ENCODE results near the gene MLF2. TPM values are rescaled to one million over a fixed set of nuclear protein-coding genes. Genes with fewer than 3 reads are reported as not detected.
"Not testable (repeated sequence)": the region's sequence is repeated elsewhere in the genome, so short reads cannot be mapped to it uniquely, and the experiment has no call there.

Gene MLF2
- total RNA-seq, 2 donors from 2014 or later: 59.4 to 76.5 TPM

DNA sequence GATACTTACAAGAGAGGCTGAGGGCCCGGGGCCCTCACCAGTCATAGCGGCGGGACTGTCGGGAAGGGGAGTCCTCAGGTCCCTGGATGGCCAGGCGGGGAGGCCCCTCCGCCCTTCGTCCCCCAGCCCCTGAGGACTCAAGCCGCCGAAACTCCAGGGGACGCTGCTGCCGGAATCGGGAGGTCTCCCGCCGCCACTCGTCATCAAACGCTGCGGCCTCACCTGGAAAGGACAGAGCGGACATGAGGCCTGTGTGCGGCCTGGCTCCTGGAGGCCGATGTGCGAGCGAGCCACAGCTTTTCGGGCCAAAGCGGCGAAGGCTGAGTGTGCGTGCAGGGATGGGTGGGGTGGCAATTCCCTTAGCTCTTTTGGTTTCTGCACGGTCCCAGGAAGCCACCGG, 4.2 kb downstream of the MLF2 start:
- Histone ChIP-seq H3K27ac (no peak overlapping the region), H3K9me3 (no peaks in the 10 kb centered on the region), H3K27me3 (no peaks in the 10 kb centered on the region), H3K36me3 (replicated peaks in 1 of 2; ENCODE audit: insufficient read depth in 1 of 2, low read depth in 2 of 2) (peaks cover 19 to 31% of the 10 kb centered on the region in 2 donors), H3K4me1 (peaks cover 17% of the 10 kb centered on the region), H3K4me3 (no peak overlapping the region)
- WGBS, 2 donors: 92 to 97% methylated on average over 21 to 23 of the region's 28 CpGs
- TF ChIP-seq POLR2A (IDR thresholded peaks at IDR 0.05) (no peak), CTCF (IDR thresholded peaks at IDR 0.05) (no peak)
- DNase-seq: no peak
- intact Hi-C loops (cut with DNase I): loop anchor here (5.0 kb wide), 1 partner anchor 89 kb away; no protein-coding TSS in a partner anchor
- ATAC-seq: no peak

DNA sequence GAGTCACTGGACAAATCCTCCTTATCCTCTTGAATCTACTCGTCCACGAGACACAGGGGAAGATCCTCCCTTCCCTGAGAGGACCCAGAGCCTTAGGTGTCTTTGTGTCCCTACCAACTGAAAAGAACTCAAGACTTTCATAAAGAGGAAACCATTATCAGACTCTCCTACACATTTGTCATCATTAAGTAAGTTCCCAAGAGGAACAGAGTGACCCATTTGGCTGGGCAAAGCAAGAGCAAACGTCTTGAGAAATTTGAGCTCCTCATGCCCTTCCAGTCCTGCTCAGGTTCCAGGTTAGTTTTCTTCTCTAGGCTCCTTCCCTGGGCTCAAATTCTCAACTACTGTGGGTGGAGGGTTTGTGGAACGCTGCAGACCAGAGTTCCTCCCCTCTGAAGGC, 5.7 kb downstream of the MLF2 start:
- Histone ChIP-seq H3K9me3 (no peaks in the 10 kb centered on the region), H3K4me1 (peaks cover 16% of the 10 kb centered on the region), H3K27ac (no peak overlapping the region), H3K27me3 (no peaks in the 10 kb centered on the region), H3K4me3 (no peak overlapping the region), H3K36me3 (replicated peaks in 1 of 2; ENCODE audit: insufficient read depth in 1 of 2, low read depth in 2 of 2) (peaks cover 19 to 31% of the 10 kb centered on the region in 2 donors)
- intact Hi-C loops (cut with DNase I): loop anchor here (5.0 kb wide), 1 partner anchor 90 kb away; no protein-coding TSS in a partner anchor
- 74 to 76% methylated on average over 4 of the region's 4 CpGs for WGBS, 2 donors
- ATAC-seq (no peak), DNase-seq (no peak)
- no peak for TF ChIP-seq POLR2A (IDR thresholded peaks at IDR 0.05)
- no peak for TF ChIP-seq CTCF (IDR thresholded peaks at IDR 0.05)

DNA sequence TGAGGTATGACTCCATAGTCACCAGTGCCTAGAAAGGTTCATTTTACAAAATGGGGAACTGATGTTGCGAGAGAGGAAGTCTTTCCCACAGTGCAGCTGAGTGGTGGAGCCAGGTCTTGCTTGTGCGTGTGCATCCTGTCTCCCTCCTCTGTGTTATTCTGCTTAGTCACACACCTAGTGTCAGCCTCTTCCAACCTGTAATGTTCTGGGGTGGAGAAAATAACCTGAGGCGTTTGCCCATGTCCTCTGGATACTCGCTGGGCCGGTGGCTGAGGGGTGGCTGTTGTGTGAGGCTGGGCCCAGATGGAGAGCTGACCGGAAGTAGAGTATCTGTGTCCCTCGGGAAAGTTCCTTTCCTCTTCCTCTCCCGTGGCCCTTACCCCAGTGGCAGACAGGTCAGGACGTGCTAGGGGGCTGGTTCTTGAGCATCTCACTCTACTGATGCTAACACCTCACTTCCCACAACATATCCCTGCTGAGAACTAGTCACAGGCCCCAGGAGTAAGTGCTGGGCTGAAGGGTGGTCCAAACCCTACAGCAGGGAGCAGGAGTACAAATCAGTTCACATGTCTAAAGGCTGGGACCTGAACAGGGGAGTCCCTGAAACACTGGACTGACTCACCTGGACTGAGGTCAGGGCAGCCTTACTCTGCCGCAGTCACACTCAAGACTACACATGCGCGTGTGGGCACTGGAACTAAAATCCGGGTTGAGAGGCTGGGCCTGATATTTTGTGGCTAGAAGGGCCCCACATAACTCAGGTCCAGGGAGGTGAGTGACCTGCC, 7.0 kb downstream of the MLF2 start:
- Histone ChIP-seq H3K4me3 (no peak overlapping the region), H3K4me1 (peaks cover 4% of the 10 kb centered on the region), H3K27ac (peak overlapping the region in 2 of 4 donors; percentile 37 to 46), H3K27me3 (no peaks in the 10 kb centered on the region), H3K36me3 (replicated peaks in 1 of 2; ENCODE audit: insufficient read depth in 1 of 2, low read depth in 2 of 2) (peaks cover 19 to 31% of the 10 kb centered on the region in 2 donors), H3K9me3 (no peaks in the 10 kb centered on the region)
- intact Hi-C loops (cut with DNase I): loop anchor here (5.0 kb wide), 1 partner anchor 91 kb away; no protein-coding TSS in a partner anchor
- ATAC-seq: no peak
- DNase-seq: peak in 1 of 4 donors; percentile 29
- TF ChIP-seq CTCF (IDR thresholded peaks at IDR 0.05) (no peak), POLR2A (IDR thresholded peaks at IDR 0.05) (no peak)
- 61 to 80% methylated on average over 12 to 13 of the region's 13 CpGs for WGBS, 2 donors

DNA sequence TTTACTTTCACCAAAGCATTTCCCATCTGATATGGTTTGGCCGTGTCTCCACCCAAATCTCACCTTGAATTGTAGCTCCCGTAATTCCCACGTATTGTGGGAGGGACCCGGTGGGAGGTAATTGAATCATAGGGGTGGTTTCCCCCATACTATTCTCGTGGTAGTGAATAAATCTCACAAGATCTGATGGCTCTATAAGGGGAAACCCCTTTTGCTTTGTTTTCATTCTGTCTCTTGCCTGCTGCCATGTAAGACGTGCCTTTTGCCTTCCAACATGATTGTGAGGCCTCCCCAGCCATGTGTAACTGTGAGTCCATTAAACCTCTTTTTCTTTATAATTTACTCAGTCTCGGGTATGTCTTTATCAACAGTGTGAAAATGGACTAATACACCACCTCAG, 9.6 kb downstream of the MLF2 start:
- H3K4me3 ChIP-seq; H3K9me3 ChIP-seq; H3K4me1 ChIP-seq; intact Hi-C loops (cut with DNase I); ATAC-seq; DNase-seq; H3K27me3 ChIP-seq; H3K27ac ChIP-seq: not testable (repeated sequence)
- WGBS, 2 donors: 26 to 42% methylated on average over 7 of the region's 7 CpGs
- peaks cover 0 to 12% of the 10 kb centered on the region in 2 donors for H3K36me3 ChIP-seq (replicated peaks in 1 of 2; ENCODE audit: insufficient read depth in 1 of 2, low read depth in 2 of 2)

- intact Hi-C loops (cut with DNase I): no loop called here
- H3K9me3 ChIP-seq: no peaks in the 10 kb centered on the region
- TF ChIP-seq POLR2A (IDR thresholded peaks at IDR 0.05) (no peak), CTCF (IDR thresholded peaks at IDR 0.05) (no peak)
- DNase-seq (no peak), ATAC-seq (no peak)
- no peaks in the 10 kb centered on the region for H3K27me3 ChIP-seq
- H3K4me3 ChIP-seq: no peak overlapping the region
- H3K4me1 ChIP-seq: peaks cover 4% of the 10 kb centered on the region
- H3K36me3 ChIP-seq (replicated peaks in 1 of 2; ENCODE audit: insufficient read depth in 1 of 2, low read depth in 2 of 2): peaks cover 0 to 8% of the 10 kb centered on the region in 2 donors
- 80 to 84% methylated on average over 3 of the region's 3 CpGs for whole genome bisulfite sequencing, 2 donors
- no peak overlapping the region for H3K27ac ChIP-seq
Measured at GRCh38 chr12:6742834-6743233, 10.1 kb downstream of the MLF2 start.

DNA sequence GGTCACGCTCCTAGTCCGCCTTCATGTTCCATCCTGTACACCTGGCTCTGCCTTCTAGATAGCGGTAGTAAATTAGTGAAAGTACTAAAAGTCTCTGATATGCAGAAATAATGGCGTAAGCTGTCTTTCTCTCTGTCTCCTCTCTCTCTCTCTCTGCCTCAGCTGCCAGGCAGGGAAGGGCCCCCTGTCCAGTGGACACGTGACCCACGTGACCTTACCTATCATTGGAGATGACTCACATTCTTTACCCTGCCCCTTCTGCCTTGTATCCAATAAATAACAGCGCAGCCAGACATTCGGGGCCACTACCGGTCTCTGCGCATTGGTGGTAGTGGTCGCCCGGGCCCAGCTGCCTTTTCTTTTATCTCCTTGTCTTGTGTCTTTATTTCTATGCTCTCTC, 10.9 kb downstream of the MLF2 start:
- 80 to 86% methylated on average over 12 of the region's 12 CpGs for WGBS, 2 donors
- ATAC-seq; DNase-seq; intact Hi-C loops (cut with DNase I); H3K27me3 ChIP-seq; H3K4me3 ChIP-seq; H3K9me3 ChIP-seq; H3K4me1 ChIP-seq; H3K27ac ChIP-seq; H3K36me3 ChIP-seq (replicated peaks in 1 of 2; ENCODE audit: insufficient read depth in 1 of 2, low read depth in 2 of 2): not testable (repeated sequence)
